Heart left ventricle (tissue), 16 donors: Measurements from ENCODE around the gene GHDC. TPM values are rescaled to one million over a fixed set of nuclear protein-coding genes. Genes with fewer than 3 reads are reported as not detected.
A peak's percentile ranks its signal among the peaks of the same experiment; 100 is the strongest.

ENCODE experiments used
- ATAC-seq, 4 donors: fragments of 200-7000 bp; cut with Tn5 transposase; one replicate each; pipeline ENCODE4 v1.9.1; 2020 to 2022; ENCODE audit warnings: moderate library complexity in 4 of 4, mild to moderate bottlenecking in 3 of 4, moderate number of reproducible peaks in 1 of 4
- DNase-seq, 5 donors: peaks; one replicate each; pipeline ENCODE4 v3.0.0-alpha.2; 2020
- H3K27ac ChIP-seq, 12 donors: fragments of 200-600 bp; sonication (generic) in 4 of 12; one replicate each; pipeline versions ENCODE4 v1.5.0 to v1.8.0; 2016 to 2022; ENCODE audit warnings: mild to moderate bottlenecking in 2 of 12
- H3K27me3 ChIP-seq, 9 donors: fragments of 200-600 bp; sonication (generic) in 2 of 9; one replicate each; pipeline versions ENCODE4 v1.5.1 to v1.8.0; 2016 to 2022; ENCODE audit warnings: mild to moderate bottlenecking in 3 of 9
- H3K36me3 ChIP-seq, 9 donors: fragments of 200-600 bp; sonication (generic) in 2 of 9; one replicate each; pipeline versions ENCODE4 v1.5.0 to v1.8.0; 2018 to 2022; ENCODE audit warnings: mild to moderate bottlenecking in 2 of 9
- H3K4me1 ChIP-seq, 12 donors: fragments of 200-600 bp; sonication (generic) in 4 of 12; one replicate each; pipeline versions ENCODE4 v1.5.0 to v1.8.0; 2016 to 2022; ENCODE audit warnings: mild to moderate bottlenecking in 3 of 12
- H3K4me3 ChIP-seq, 12 donors: fragments of 200-600 bp; sonication (generic) in 4 of 12; one replicate each; pipeline versions ENCODE4 v1.5.0 to v1.8.0; 2017 to 2022; ENCODE audit warnings: mild to moderate bottlenecking in 9 of 12, moderate library complexity in 4 of 12
- H3K9me3 ChIP-seq, 12 donors: fragments of 200-600 bp; sonication (generic) in 4 of 12; one replicate each; pipeline versions ENCODE4 v1.5.0 to v1.8.0; 2016 to 2022; ENCODE audit warnings: mild to moderate bottlenecking in 1 of 12
- CTCF ChIP-seq, 12 donors: fragments of 200-600 bp; sonication (generic) in 4 of 12; IDR thresholded peaks; one replicate each; pipeline versions ENCODE4 v1.5.0 to v1.8.0; 2018 to 2022; ENCODE audit warnings: antibody characterized with exemption in 12 of 12, mild to moderate bottlenecking in 5 of 12
- POLR2A ChIP-seq, 2 donors: fragments of 450-650 bp; IDR thresholded peaks; one replicate each; pipeline ENCODE4 v1.6.1; 2017; ENCODE audit warnings: antibody characterized with exemption in 2 of 2, mild to moderate bottlenecking in 2 of 2, moderate library complexity in 2 of 2
- WGBS, 4 donors: extraction: QIAGEN DNeasy Blood & Tissue Kit in 2 of 4; methylation state at CpG; one replicate each; pipeline versions ENCODE4 v1.1.5 to v1.1.7; 2013 to 2018; 5-methylcytosine and 5-hydroxymethylcytosine counted together
- intact Hi-C, 10 donors: fragments of 100-400 bp; cut with DNase I; formaldehyde crosslinking; loops; one replicate each; pipeline versions ENCODE4 v1.11.1 to v1.14.2; 2022
- polyA plus RNA-seq, 2 donors: library from polyadenylated mRNA; stranded (reverse); fragments of 200-250 nt; gene quantifications; one replicate each; pipeline ENCODE4 v1.2.3, GENCODE V29; 2013
- total RNA-seq, 9 donors: library from RNA; depleted of rRNA in 2 of 9; stranded (reverse); fragments of >200 nt in 2 of 9; fragmentation: NEBNext Ultra II Directional in 3 of 9; extraction: Animal tissue kit (Norgen Biotek cat#: 25700) in 3 of 9; gene quantifications; one replicate each; pipeline versions ENCODE4 v1.1.0 to v1.2.4, GENCODE V29; 2016 to 2023
- donor health status: ischemic (EF 13 %, LVEDD 7.1; RV severe dilation, severe dysfunction).
- donor health status: healthy with polysubstance abuse.
- donor health status: DM: no; HTN: yes; CAD: no.
- donor health status: DM: no; HTN: no; CAD: no.
- donor health status: ischemic (EF 25% LVEDD 6.9; RV normal size, moderate dysfunction).
- donor health status: ischemic (EF 25% LVEDD 5.7; RV mildly dilated, moderate dysfunction).
- donor health status: healthy.
- donor health status: DM: yes; HTN: yes; CAD: no.
- donor health status: ischemic (EF 35%, LVEDD 5.7; RV mildly dilated, moderate dysfunction).
- donor health status: nonischemic (EF 11% LVEDD 7.7; RV severe dilation, severe dysfunction).
- donor health status: DM: yes; HTN: yes; CAD: no.
- donor health status: PGD.
- donor health status: ischemic (EF 29% LVEDD 5.4; RV normal size, mild dysfunction).
- donor health status: nonischemic (EF 23%, LVEDD 6.1; RV moderate dilation, normal function).

Gene GHDC
- total and polyA plus RNA-seq, 11 donors, result 4.9 to 17.3 (median 8.3) TPM

- intact Hi-C loops, result no loop called here
- H3K4me3 ChIP-seq, result no peak overlapping the region
- ATAC-seq (no peak), DNase-seq (no peak)
- 71 to 81% (median 75%) methylated on average over 11 to 14 of the region's 14 CpGs for WGBS, 4 donors
- H3K9me3 ChIP-seq, result no peaks in the 10 kb centered on the region
- peaks cover 0 to 12% (median 4%) of the 10 kb centered on the region in 12 donors for H3K4me1 ChIP-seq
- TF ChIP-seq POLR2A (IDR thresholded peaks at IDR 0.05) (no peak), CTCF (IDR thresholded peaks at IDR 0.05) (no peak)
- no peaks in the 10 kb centered on the region for H3K36me3 ChIP-seq
- H3K27me3 ChIP-seq, result no peaks in the 10 kb centered on the region
- no peak overlapping the region for H3K27ac ChIP-seq
Observed at GRCh38 chr17:42159796-42160530, 34.3 kb downstream of the GHDC start.

GRCh38 chr17:42155614-42156045 lies 38.7 kb downstream of the GHDC start:
- peak overlapping the region in 7 of 12 donors; percentile 62 to 94 (median 76) for H3K27ac ChIP-seq
- no peak for DNase-seq
- intact Hi-C loops, result loop anchor here in 1 of 10 donors (1.0 kb wide), 1 partner anchor 20 kb away; no protein-coding TSS in a partner anchor

GRCh38 chr17:42153919-42154742 lies 40.2 kb downstream of the GHDC start:
- no peak for TF ChIP-seq CTCF (IDR thresholded peaks at IDR 0.05)
- no peak for TF ChIP-seq POLR2A (IDR thresholded peaks at IDR 0.05)
- Histone ChIP-seq H3K36me3 (peaks cover 0 to 27% (median 8%) of the 10 kb centered on the region in 9 donors), H3K9me3 (no peaks in the 10 kb centered on the region), H3K4me3 (peak overlapping the region; percentile 71 to 100 (median 86)), H3K27ac (peak overlapping the region; percentile 49 to 96 (median 79)), H3K27me3 (no peaks in the 10 kb centered on the region), H3K4me1 (peaks cover 9 to 42% (median 32%) of the 10 kb centered on the region in 12 donors)
- WGBS, 4 donors, result 5 to 8% (median 7%) methylated on average over 15 of the region's 15 CpGs
- ATAC-seq (peak in 1 of 4 donors; percentile 2), DNase-seq (no peak)
- intact Hi-C loops, result no loop called here

More at GRCh38 chr17:42155614-42156045, 38.7 kb downstream of the GHDC start:
- Histone ChIP-seq H3K4me3 (peak overlapping the region in 11 of 12 donors; percentile 40 to 100 (median 86)), H3K4me1 (peaks cover 9 to 41% (median 30%) of the 10 kb centered on the region in 12 donors), H3K36me3 (peaks cover 0 to 22% (median 4%) of the 10 kb centered on the region in 9 donors), H3K27me3 (no peaks in the 10 kb centered on the region), H3K9me3 (no peaks in the 10 kb centered on the region)
- 28 to 46% (median 34%) methylated on average over 15 to 17 of the region's 17 CpGs for WGBS, 4 donors
- TF ChIP-seq POLR2A (IDR thresholded peaks at IDR 0.05) (no peak), CTCF (IDR thresholded peaks at IDR 0.05) (no peak)
- ATAC-seq, result no peak
